GM12872 (cell line): ENCODE results near the gene SEPTIN3.

ENCODE experiments used
- TF ChIP-seq, protein P1 (sequence below): IDR thresholded peaks from 3 replicates; pipeline ENCODE4 v1.5.1; 2011; ENCODE audit warnings: low read depth, mild to moderate bottlenecking, low read length, moderate library complexity; ENCODE audit not compliant: insufficient read depth

The SEPTIN3 gene

DNA sequence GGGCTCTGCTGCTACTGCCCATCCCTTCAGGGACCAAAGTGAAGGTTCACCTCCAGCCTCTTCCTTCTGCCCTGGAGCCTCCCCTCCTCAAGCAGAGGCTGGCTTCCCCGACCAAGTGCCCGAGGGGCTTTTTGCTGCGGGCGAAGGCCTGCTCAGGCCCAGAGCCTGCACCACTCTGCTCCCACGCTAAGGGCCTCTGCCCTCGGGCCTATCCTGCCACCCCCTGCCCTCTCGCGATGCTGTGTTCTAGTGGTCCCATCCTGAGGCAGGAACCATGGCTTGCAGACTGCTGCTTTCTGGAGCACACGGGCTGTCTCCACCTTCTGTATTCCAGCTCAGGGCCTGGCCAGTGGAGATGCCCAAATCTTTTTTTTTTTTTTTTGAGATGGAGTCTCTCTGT lies 33.7 kb upstream of the SEPTIN3 start:
- TF ChIP-seq, protein P1, sequence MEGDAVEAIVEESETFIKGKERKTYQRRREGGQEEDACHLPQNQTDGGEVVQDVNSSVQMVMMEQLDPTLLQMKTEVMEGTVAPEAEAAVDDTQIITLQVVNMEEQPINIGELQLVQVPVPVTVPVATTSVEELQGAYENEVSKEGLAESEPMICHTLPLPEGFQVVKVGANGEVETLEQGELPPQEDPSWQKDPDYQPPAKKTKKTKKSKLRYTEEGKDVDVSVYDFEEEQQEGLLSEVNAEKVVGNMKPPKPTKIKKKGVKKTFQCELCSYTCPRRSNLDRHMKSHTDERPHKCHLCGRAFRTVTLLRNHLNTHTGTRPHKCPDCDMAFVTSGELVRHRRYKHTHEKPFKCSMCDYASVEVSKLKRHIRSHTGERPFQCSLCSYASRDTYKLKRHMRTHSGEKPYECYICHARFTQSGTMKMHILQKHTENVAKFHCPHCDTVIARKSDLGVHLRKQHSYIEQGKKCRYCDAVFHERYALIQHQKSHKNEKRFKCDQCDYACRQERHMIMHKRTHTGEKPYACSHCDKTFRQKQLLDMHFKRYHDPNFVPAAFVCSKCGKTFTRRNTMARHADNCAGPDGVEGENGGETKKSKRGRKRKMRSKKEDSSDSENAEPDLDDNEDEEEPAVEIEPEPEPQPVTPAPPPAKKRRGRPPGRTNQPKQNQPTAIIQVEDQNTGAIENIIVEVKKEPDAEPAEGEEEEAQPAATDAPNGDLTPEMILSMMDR: no peak

GRCh38 chr22:41936894-41937169 lies 32.4 kb upstream of the SEPTIN3 start:
- TF ChIP-seq, protein P1: no peak

GRCh38 chr22:41939981-41940831 lies 29.0 kb upstream of the SEPTIN3 start:
- TF ChIP-seq, protein P1: no peak

DNA sequence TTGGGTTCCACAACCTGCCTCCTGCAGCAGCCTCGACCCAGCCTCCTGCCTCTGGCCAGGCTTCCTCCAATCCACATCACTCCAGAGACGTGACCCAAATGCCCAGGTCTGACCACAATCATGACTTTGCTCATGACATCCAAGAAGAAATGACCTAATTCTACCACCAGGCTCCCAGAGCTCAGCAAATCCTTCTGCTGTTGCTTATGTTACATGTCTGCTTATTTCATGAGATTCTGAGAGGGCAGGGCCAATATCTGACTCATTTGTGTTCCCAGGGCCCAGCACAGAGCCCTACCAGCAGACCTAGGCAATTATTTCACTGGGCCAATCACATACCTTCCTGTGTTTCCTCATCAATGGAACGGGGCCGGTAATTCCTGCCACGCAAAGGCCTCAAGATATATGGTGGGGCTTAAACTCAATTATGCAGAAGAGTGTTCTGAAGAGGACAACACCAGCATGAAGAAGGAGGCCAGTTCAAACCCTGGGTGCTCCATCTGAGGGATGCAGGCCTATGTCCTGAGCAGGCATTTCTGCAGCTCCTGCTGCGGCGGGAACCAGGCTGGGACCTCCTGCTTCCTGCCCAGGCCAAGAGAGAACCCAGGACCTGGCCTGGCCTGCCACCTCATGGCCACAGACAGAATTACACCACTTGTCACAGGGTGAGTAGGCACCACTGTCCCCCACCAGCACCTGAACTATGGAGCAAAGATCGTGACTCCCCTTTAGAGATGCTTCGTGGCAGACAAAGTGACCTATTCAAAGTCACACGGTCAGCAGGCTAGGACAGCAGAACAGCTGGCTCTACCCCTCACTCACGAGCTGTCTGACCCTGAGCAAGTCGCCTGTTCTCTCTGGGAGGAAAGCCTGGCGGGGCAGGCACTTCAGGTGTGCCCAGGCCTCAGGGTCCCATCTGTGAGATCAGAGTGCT lies 28.1 kb upstream of the SEPTIN3 start:
- TF ChIP-seq, protein P1: peak; percentile 94

DNA sequence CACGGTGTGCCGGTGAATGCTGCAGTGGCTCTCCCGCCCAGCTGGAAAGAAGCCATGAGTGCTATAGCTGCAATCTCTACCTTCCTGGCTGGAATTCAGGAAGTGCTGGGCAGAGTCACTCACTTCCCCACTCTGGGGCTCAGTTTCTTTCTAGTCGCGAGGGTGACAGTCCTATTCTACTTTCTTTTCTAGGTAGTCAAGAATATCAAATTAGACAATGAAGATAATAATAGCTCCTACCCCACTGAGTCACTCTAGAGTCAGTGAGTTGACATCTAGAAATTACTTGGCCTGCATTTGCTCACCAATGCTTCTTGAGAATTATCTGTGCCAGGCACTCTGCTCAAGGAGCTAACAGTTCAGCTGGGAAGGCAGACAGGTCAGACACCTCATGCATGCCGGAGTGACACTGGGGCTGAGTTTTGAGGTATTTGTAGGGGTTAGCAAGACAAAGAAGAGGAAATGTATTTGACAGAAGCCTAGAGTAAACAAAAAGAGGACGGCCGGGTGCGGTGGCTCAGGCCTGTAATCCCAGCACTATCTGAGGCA lies 25.5 kb upstream of the SEPTIN3 start:
- TF ChIP-seq, protein P1: no peak

DNA sequence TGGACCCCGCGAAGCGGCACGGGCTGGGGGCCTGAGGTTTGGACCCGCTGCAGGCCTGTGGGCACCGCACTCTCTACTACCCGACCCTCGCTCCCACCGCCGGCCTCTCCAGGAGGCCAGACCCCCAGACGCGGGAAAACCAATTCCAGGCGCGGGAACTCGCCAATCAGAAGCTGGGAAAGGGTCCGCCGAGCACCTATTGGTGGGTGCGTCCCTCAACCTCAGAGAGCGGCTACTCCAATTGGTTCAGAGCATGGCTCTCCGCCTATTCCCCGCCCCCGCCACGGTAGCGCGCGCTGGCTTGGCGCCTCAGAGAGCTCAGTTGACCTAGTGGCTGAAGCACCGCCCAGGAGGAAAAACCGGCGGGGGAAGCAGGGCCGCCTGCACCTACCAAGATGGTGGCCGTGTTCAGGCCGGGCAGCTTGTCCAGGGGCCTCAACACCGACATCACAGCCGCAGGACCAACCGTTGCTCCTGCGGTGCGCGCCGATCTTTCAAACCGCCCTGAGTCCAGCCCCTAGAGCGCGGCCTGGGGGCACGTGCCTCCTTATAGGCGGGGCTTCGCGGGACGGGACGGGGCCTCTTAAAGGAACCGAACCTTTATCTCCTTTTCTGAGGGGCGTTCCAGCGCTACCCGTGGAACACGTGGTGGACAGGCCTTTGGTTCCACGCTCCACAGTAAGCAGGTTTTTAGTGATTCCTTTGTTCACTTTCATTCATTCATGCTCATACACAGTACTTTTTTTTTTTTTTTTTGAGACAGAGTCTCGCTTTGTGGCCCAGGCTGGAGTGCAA lies 22.4 kb upstream of the SEPTIN3 start, which contains the start of gene CENPM:
Gene CENPM, minus strand, starts transcription at position 524 of the 795 bp plus-strand sequence. Its CDS starts 76 bp downstream, at position 448.
- TF ChIP-seq, protein P1: no peak
